ENCODE data around the gene HCRT. TPM values are rescaled to one million over a fixed set of nuclear protein-coding genes. Genes with fewer than 3 reads are reported as not detected.

HCRT gene
- total and polyA plus RNA-seq, 2 of the 4 experiments (the other 2 are of a cell fraction) = not detected

GRCh38 chr17:42197564-42198156, 12.4 kb upstream of the HCRT start:
- Histone ChIP-seq H2BK5ac (ENCODE audit: low read depth, low read length, poor library complexity, severe bottlenecking) (no peak overlapping the region), H3K27me3 (ENCODE audit: control insufficient read depth, insufficient read depth, low read length) (no peaks in the 10 kb centered on the region), H4K5ac (ENCODE audit: low read depth, low read length) (no peak overlapping the region), H2AFZ (replicated peaks; ENCODE audit: low read length, poor library complexity) (no peak overlapping the region), H3K18ac (ENCODE audit: low read depth, low read length) (no peak overlapping the region), H2BK20ac (ENCODE audit: low read depth, low read length) (no peak overlapping the region), H2AK9ac (replicated peaks; ENCODE audit: low read depth, low read length, poor library complexity) (no peak overlapping the region), H4K8ac (ENCODE audit: low read depth in 2 of 2, low read length in 2 of 2) (no peak overlapping the region), H3K14ac (replicated peaks; ENCODE audit: low read depth, low read length) (no peak overlapping the region), H3K4me2 (ENCODE audit: low read depth, low read length) (no peak overlapping the region), H3K4me1 (ENCODE audit: control insufficient read depth, insufficient read depth, low read length) (no peaks in the 10 kb centered on the region), H3K4ac (ENCODE audit: low read depth, low read length) (no peak overlapping the region), H3K9me1 (ENCODE audit: insufficient read depth, low read length) (peaks cover 12% of the 10 kb centered on the region), H3K27ac (ENCODE audit: insufficient read depth, low read length) (no peak overlapping the region), H3K9ac (ENCODE audit: low read depth, low read length) (no peak overlapping the region), H3K36me3 (ENCODE audit: control insufficient read depth, insufficient read depth, low read length) (peaks cover 28% of the 10 kb centered on the region), H2BK15ac (ENCODE audit: low read depth, low read length) (no peak overlapping the region), H3K79me1 (ENCODE audit: low read depth in 1 of 2, low read length in 2 of 2) (peaks cover 0 to 8% of the 10 kb centered on the region in 2 experiments; a peak in 1 of 4 replicates), H3K4me3 (ENCODE audit: insufficient read depth, low read depth, low read length) (no peak overlapping the region), H3K23ac (ENCODE audit: low read depth, low read length) (no peak overlapping the region), H4K20me1 (ENCODE audit: insufficient read depth, low read length) (peaks cover 3% of the 10 kb centered on the region; the same call in 1 of the 2 replicates), H2BK120ac (ENCODE audit: low read depth, low read length) (no peak overlapping the region), H3K56ac (ENCODE audit: extremely low read depth, insufficient read depth, low read length) (no peak overlapping the region), H3K9me3 (ENCODE audit: control insufficient read depth, insufficient read depth, low read length) (no peaks in the 10 kb centered on the region), H4K91ac (ENCODE audit: insufficient read depth, low read depth, low read length) (no peak overlapping the region), H2AK5ac (ENCODE audit: low read depth, low read length) (no peak overlapping the region)
- TF ChIP-seq NFE2L2 (IDR thresholded peaks at IDR 0.05; ENCODE audit: low read depth, low read length) (no peak), POLR2A (IDR thresholded peaks at IDR 0.05; ENCODE audit: low read depth, low read length) (no peak), RFX5 (IDR thresholded peaks at IDR 0.05; ENCODE audit: low read depth, low read length) (no peak), CEBPB (IDR thresholded peaks at IDR 0.05; ENCODE audit: low read depth, low read length) (no peak), MXI1 (IDR thresholded peaks at IDR 0.05; ENCODE audit: borderline replicate concordance, low read depth, low read length) (no peak), FOS (IDR thresholded peaks at IDR 0.05; ENCODE audit: low read depth, low read length) (no peak), SMC3 (IDR thresholded peaks at IDR 0.05; ENCODE audit: low read depth, low read length) (no peak)
- intact Hi-C loops (cut with micrococcal nuclease) = no loop called here
- CTCF ChIA-PET = no interaction called here
- in situ Hi-C loops (cut with MboI; ENCODE audit: low sequenced_read_pairs) = no loop called here
- BruUV-seq (replicated peaks) = no TSS peak
- DNase-seq (no peak), ATAC-seq (ENCODE audit: low read depth) (no peak)
- dilution Hi-C loops (cut with HindIII; ENCODE audit: low sequenced_read_pairs, unreplicated experiment) = no loop called here
- POLR2A ChIA-PET (ENCODE audit: unreplicated experiment) = no interaction called here
- 100% methylated on average over 3 of the region's 8 CpGs; no CpG with 5 or more reads in 1 of the 2 experiments for WGBS, 2 experiments (ENCODE audit: extremely low coverage in 2 of 2, insufficient read length in 1 of 2)

Measured in IMR-90 (cell line).